SK-N-DZ (cell line): ENCODE results near the gene CDRT4.

ENCODE experiments used
- DNase-seq: peaks from one replicate; pipeline ENCODE4 v3.0.0-alpha.2; 2015; ENCODE audit warnings: low spot score

Gene CDRT4

DNA sequence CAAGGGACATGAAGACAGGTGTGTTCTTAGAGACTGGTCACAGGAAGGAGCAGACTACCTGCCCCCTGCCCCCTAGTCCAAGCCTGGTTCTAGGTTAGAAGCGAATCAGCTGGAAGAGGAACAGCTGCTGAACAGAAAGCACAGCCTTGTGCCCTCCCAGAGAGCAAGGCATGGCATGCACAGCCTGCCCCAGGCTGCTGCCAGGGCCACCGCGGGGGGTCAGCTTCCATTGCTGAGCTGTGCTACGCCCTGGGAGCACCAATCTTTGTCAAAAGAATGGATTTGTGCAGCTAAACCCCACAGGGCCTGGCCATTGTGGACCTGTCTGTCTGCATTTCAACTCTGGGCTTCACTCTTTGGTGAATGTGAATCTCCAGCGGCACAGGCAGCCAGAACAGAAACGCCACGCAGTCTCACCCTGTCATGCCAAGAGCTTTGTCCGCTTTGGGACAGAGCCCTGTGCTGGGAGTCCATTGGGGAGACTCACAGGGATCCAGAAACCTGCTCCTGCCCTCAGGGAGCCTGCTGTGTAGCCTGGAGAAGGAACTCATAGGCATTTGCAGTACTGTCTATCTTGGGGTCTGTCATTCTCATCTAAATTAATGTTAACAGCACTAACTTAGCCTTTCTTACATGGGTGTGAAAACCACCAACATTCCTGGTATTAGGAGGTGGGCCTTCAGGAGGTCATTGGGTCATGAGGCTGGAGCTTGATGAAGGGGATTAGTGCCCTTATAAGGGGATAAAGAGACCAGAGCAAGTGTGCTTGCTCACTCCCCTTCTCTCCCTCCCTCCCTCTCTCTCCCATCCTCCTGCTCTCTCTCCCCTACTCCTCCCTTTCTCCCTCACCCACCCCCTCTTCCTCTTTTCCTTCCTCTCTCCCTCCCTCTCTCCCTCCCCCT, 25.6 kb upstream of the CDRT4 start:
- DNase-seq = no peak

GRCh38 chr17:15492186-15492585, 24.8 kb upstream of the CDRT4 start:
- DNase-seq = no peak

GRCh38 chr17:15490634-15491261, 23.3 kb upstream of the CDRT4 start:
- no peak for DNase-seq

- DNase-seq = no peak
These were observed 21.1 kb upstream of the CDRT4 start for GRCh38 chr17:15488557-15488956.

GRCh38 chr17:15485045-15485444, 17.6 kb upstream of the CDRT4 start:
- DNase-seq = no peak

GRCh38 chr17:15483431-15483830, 16.0 kb upstream of the CDRT4 start:
- DNase-seq = no peak

DNA sequence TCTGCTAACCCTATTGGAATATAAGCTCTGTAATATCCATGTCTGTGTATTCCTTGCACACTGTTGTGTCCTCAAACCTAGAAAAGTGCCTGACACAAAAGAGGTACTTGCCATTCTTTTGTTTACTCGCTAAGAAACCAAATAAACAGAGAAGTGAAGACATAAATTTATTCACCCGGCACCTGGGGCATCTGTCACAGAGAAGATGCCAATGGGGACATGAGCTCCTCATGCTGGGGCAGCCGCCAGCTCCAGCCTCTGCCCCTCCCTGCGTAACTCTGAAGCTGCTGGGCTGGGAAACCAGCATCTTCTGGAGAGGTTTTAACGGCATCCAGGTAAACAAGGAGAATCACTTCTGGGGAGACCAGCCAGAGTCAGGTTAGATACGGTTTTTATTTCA, 15.1 kb upstream of the CDRT4 start:
- no peak for DNase-seq

DNA sequence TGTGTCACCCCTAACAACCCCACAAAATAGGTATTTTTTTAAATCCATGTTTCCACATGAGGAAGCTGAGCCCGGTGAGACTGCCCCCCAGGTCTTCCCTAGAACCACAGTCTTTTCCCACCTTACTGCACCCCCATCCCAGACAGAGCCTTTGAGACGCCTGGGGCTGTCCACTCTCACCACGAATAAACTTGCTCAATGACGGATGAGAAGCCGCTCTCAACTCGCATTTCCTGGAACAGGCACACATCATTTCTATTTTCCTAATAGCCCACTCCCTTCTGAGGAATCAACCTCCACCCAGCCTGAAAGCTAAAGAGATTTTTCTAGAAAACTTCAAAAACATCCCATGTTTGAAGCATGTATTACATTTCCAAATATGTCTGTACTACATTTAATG, 14.1 kb upstream of the CDRT4 start:
- no peak for DNase-seq

- no peak for DNase-seq
These were observed 12.8 kb upstream of the CDRT4 start for GRCh38 chr17:15480204-15480603.

DNA sequence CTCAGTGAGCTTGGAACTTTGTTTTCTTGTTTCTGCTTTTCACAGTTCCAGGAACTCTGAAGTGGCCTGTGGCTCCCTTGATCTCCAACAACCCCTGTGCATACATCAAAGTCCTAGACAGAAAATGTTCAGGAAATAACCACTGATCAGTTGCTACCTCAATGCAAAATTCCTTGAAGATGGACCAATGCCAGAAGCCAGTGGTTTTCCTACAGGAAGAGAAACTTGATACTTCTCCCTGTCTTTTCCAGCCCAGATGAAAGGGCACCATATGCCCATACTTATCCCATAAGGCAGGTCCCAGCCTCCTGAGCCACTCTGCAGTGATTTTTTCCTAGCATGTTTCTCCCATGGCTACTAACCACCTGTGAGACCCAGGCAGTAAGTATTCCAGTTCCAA, 12.3 kb upstream of the CDRT4 start:
- no peak for DNase-seq

DNA sequence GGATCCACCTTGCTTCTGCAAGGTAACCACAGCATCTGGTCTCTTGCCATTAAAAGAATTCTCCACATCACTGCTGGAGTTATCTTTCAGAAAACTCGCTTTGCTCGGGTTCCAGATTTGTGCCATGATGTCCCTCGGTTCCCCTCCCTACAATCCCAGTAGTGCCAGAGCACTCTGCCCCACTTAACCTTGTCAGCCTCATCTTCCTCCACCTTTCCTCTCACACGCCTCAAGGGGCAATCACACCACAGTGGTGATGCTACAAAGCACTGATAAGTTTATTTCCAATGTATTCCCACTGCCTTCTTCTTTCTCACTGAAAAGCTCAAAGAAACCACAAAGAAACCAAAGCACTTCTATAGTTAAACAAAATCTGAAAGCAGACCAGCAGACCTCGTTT, 11.4 kb upstream of the CDRT4 start:
- DNase-seq = no peak

DNA sequence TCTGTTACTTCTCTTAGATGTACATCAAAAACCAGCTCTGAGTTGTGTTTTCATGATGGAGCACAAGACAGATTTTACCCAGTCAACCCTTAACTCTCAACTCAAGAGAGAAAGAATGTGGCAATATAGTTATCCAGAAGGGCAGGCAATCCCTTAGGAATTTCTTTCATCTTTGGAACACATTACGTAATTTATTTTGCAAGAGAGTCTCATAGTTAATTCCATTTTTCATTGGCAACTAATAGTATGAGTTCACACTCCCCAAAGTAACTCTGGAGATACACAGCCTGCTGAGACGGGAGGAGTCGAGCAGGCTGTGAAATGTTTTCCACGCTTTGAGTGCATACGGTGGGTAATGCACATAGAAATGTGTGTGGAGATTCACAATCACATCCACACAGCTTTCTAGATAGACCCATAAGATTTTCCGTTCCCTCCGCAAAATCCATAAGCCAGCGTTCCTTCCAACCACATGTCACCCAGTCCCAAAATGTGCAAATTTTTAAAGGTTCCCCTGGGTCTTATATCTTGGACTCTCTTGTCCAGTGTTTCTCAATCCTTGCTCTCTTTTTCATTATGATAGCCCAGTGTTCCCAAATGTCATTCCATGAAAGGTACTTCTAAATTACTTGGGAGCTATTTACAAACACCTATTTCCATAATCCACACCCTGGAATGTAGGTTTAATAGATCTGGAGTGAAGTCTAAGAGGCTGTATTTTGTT, 8.4 kb upstream of the CDRT4 start:
- DNase-seq = no peak

- no peak for DNase-seq
These were observed 5.5 kb upstream of the CDRT4 start for GRCh38 chr17:15472891-15473290.

DNA sequence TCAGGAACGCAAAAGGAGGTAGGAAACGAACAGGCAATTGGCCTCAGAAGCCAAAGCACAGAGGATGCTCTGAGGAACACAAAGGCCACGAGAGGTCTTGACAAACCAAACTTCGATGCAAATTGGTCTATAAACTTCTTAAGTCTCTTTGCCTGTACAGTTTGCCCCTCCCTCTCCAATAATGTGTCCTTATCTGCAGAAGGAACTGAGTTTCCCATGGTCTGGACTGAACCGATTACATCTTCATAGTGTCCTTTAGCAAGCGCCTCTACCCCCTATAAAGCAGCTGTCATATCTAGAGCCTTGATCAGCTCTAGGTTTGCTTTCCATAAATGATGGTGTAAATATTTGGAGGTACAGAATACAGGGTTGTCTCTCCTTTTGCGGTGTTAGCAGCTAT, 3.1 kb upstream of the CDRT4 start:
- no peak for DNase-seq

DNA sequence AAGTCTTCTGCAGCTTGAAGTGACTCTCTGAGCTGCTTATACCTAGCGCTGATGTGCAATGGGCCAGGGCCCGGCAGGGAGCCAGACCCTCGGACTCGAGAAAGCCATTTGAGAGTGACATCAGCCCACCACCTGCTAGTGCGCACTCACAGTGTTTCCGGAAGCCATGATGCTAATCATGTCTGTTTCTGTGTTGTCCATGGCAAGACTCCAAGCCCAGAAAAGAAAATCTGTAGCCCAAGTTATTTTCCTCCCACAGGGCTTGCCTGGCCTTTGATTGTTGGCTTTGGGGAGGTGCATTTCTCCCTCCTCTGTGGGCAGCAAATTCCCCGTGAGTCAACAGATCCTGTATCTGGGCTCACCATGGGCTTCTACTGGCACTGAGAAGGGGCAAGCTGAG, 1.8 kb upstream of the CDRT4 start:
- no peak for DNase-seq

DNA sequence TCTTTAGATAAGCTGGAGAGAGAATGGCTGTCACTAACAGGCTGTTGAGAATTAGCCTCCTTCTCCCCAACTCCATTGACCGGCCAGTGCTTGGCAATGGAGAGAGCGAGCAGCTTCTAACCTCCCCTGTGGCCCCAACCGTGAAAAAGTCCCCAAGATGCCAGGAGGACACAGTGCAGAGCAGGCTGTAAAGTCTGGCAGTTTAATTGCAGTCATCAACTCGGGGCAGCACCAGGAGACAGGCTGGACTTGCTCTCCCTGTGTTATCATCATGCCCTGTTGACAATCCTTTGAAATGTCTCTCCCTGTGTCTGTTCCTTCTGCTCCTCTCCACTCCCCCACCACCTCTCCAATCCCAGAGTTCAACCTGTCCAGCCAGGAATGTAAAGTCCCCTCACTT, 705 bp upstream of the CDRT4 start:
- DNase-seq = no peak

DNA sequence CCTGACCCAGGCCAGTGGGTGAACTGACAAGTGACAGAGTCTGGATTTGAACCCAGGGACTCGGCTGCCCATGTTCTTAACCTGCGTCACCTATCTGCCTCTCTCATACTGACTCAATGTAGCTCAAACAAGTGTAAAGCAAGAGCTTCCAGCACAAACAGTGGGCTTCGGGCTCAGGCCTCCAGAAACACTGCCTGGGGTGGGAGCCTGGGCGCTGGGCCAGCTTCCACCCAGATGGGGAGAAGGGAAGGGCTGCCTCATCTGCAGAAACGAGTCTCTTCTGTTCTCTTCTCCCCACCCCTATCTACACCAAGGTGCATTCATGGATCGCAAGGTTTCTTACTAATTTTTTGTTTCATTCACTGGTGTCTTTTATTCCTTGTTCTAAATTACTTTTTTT, 1.3 kb downstream of the CDRT4 start:
- no peak for DNase-seq

DNA sequence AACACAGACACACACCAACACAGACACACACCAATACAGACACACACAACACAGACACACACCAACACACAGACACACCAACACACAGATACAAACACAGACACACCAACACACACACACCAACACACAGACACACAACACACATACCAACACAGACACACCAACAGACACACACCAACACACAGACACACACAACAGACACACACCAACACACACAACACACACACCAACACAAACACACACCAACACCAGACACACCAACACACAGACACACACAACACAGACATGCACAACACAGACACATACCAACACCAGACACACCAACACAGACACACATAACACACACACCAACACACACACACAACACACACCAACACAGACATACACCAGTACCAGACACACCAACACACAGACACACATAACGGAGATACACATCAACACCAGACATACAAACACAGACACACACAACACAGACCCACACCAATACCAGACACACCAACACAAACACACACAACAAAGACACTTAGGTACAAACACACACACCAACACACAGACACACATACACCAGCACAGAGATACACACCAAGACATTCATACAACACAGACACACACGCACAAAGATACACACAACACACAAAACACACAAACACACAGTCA, 2.2 kb downstream of the CDRT4 start:
- DNase-seq = no peak

DNA sequence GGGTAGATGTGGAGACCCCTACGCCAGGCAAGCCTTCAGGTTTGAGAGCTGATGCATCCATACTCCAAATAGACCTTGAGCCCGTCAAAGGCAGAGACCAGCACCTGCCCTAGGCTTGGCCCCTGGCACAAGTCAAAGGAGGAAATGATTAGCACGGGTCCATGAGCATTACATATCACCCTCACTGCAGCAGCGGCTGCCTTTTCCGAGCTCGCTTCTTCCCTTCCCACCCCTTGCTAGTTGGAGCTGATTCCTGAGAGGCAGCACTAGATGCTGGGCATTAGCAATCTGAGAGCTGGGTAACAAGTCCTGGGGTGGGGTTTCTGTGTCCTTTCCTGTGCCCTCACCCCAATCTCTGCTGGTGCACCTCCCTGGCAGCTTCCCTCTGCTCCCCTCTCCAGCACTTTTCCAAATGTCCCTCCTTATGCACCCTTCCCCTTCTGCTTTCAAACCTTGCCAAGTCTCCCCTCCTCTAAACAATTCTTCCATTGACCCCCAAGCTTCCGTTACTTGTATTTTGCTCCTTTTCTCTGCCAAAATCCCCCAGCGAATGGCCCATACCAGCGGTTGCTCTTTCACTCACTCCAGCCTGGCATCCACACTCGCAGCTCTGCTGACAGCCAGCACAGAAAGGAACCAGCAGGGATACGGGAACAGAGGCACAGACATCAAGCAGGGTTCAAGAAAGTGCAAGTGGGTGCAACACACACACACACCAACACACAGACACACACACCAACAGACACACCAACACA, 3.0 kb downstream of the CDRT4 start:
- DNase-seq = no peak

GRCh38 chr17:15462976-15463772, 4.2 kb downstream of the CDRT4 start:
- no peak for DNase-seq

- no peak for DNase-seq
These were observed 9.7 kb downstream of the CDRT4 start for GRCh38 chr17:15457723-15458094.
